Panc1 (cell line): ENCODE data around the gene C14orf93.

Experiments
- CTCF ChIP-seq: fragments of 450-650 bp; IDR thresholded peaks from 2 replicates; pipeline ENCODE4 v1.5.1; 2017; ENCODE audit warnings: mild to moderate bottlenecking
- POLR2AphosphoS5 ChIP-seq: IDR thresholded peaks from 2 replicates; pipeline ENCODE4 v1.6.1; 2012; ENCODE audit warnings: mild to moderate bottlenecking, low read depth, low read length, moderate library complexity
- REST ChIP-seq, 2 experiments: IDR thresholded peaks; 2 replicates each; pipeline ENCODE4 v1.6.1; 2011 to 2012; ENCODE audit warnings: low read depth in 2 of 2, control low read depth in 1 of 2, low read length in 1 of 2, mild to moderate bottlenecking in 1 of 2, moderate library complexity in 1 of 2; ENCODE audit not compliant: insufficient read depth in 1 of 2
- SIN3A ChIP-seq: IDR thresholded peaks from 2 replicates; pipeline ENCODE4 v1.6.1; 2012; ENCODE audit warnings: low read depth, mild to moderate bottlenecking, low read length, moderate library complexity, borderline replicate concordance; ENCODE audit not compliant: insufficient read depth
- TCF7L2 ChIP-seq: IDR thresholded peaks from 2 replicates; pipeline ENCODE4 v1.6.1; 2011; ENCODE audit warnings: mild to moderate bottlenecking, low read depth, low read length, inconsistent platforms

- TF ChIP-seq POLR2AphosphoS5 (no peak), CTCF (no peak), TCF7L2 (no peak), SIN3A (no peak), REST (IDR thresholded peaks at IDR 0.05; ENCODE audit: insufficient read depth in 1 of 2, low read depth in 2 of 2, low read length in 1 of 2) (no peak)
These were observed 11.5 kb upstream of the C14orf93 start for GRCh38 chr14:23021434-23021833.
